Omental fat pad (tissue), 4 donors: ENCODE measurements around the gene HLA-F. TPM values are rescaled to one million over a fixed set of nuclear protein-coding genes. Genes with fewer than 3 reads are reported as not detected.

Experiments
- ATAC-seq: fragments of 150-250 bp; one replicate; pipeline ENCODE4 v1.9.1; 2016; ENCODE audit warnings: mild to moderate bottlenecking, moderate library complexity; ENCODE audit not compliant: low FRiP score
- DNase-seq: peaks from one replicate; pipeline ENCODE4 v3.0.0-alpha.2; 2019; ENCODE audit warnings: low spot score
- total RNA-seq, 4 donors: library from RNA; depleted of rRNA; stranded (reverse); fragments of >200 nt; gene quantifications; one replicate each; pipeline ENCODE4 v1.1.0, GENCODE V29; 2016
- TF ChIP-seq, protein P1 (sequence below), 3 donors: fragments of 450-650 bp; IDR thresholded peaks; one replicate each; pipeline ENCODE4 v1.5.1; 2016 to 2017; ENCODE audit warnings: antibody characterized with exemption in 3 of 3, mild to moderate bottlenecking in 3 of 3, moderate library complexity in 2 of 3

HLA-F gene
- total RNA-seq, 4 donors from 2014 or later: 44.0 to 211 (median 76.3) TPM

- no peak for ATAC-seq
- TF ChIP-seq, protein P1, sequence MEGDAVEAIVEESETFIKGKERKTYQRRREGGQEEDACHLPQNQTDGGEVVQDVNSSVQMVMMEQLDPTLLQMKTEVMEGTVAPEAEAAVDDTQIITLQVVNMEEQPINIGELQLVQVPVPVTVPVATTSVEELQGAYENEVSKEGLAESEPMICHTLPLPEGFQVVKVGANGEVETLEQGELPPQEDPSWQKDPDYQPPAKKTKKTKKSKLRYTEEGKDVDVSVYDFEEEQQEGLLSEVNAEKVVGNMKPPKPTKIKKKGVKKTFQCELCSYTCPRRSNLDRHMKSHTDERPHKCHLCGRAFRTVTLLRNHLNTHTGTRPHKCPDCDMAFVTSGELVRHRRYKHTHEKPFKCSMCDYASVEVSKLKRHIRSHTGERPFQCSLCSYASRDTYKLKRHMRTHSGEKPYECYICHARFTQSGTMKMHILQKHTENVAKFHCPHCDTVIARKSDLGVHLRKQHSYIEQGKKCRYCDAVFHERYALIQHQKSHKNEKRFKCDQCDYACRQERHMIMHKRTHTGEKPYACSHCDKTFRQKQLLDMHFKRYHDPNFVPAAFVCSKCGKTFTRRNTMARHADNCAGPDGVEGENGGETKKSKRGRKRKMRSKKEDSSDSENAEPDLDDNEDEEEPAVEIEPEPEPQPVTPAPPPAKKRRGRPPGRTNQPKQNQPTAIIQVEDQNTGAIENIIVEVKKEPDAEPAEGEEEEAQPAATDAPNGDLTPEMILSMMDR (IDR thresholded peaks at IDR 0.05): no peak
- no peak for DNase-seq
Observed at GRCh38 chr6:29743568-29743967, 20.3 kb downstream of the HLA-F start.

GRCh38 chr6:29744131-29744530, 20.9 kb downstream of the HLA-F start:
- DNase-seq: no peak
- TF ChIP-seq, protein P1 (IDR thresholded peaks at IDR 0.05): no peak
- no peak for ATAC-seq

GRCh38 chr6:29744621-29745020, 21.4 kb downstream of the HLA-F start:
- no peak for ATAC-seq
- TF ChIP-seq, protein P1 (IDR thresholded peaks at IDR 0.05): no peak
- DNase-seq: no peak

DNA sequence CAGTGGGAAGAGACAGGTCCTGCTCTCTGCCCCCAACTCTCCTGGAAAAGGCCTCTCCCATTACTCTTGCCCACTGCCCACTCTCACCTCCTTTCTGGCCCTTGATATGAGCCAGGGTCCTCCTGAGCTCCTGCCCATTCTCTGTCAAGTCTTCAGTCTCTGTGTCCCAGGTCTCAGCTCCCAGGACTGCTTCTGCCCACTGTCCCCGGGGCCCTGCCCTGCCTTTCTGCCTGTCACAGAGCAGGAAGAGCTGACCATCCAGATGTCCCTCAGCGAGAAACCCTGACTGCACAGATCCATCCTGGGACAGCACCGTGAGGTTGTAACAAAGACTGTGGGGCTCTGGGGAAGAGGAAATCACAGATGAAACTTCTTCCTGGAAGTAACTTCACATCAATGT, 22.2 kb downstream of the HLA-F start:
- no peak for ATAC-seq
- DNase-seq: no peak
- TF ChIP-seq, protein P1 (IDR thresholded peaks at IDR 0.05): no peak

- TF ChIP-seq, protein P1 (IDR thresholded peaks at IDR 0.05): no peak
- DNase-seq: no peak
- no peak for ATAC-seq
Observed at GRCh38 chr6:29745855-29746449, 22.7 kb downstream of the HLA-F start.

- ATAC-seq (no peak), DNase-seq (no peak)
- TF ChIP-seq, protein P1 (IDR thresholded peaks at IDR 0.05): no peak
Observed at GRCh38 chr6:29746846-29747687, 23.8 kb downstream of the HLA-F start.
